Esophagus muscularis mucosa (tissue), 4 donors: ENCODE results near the gene HEATR1. TPM values are rescaled to one million over a fixed set of nuclear protein-coding genes. Genes with fewer than 3 reads are reported as not detected.

Experiments used
- DNase-seq: peaks from one replicate; pipeline ENCODE4 v3.0.0-alpha.2; 2017; ENCODE audit errors: extremely low spot score
- H3K27ac ChIP-seq, 4 donors: fragments of 200-600 bp; sonication (generic); replicated peaks in 1 of 4; 1 replicate in 3 of 4; 2 replicates in 1 of 4; pipeline ENCODE4 v1.5.1; 2016 to 2019; ENCODE audit warnings: mild to moderate bottlenecking in 1 of 4
- H3K27me3 ChIP-seq, 4 donors: fragments of 200-600 bp; sonication (generic); one replicate each; pipeline versions ENCODE4 v1.5.1 to v1.6.0; 2016 to 2019
- H3K36me3 ChIP-seq, 4 donors: fragments of 200-600 bp; sonication (generic); one replicate each; pipeline ENCODE4 v1.5.1; 2016 to 2019
- H3K4me1 ChIP-seq, 4 donors: fragments of 200-600 bp; sonication (generic); one replicate each; pipeline ENCODE4 v1.5.1; 2016 to 2019
- H3K4me3 ChIP-seq, 4 donors: fragments of 200-600 bp; sonication (generic); 1 replicate in 2 of 4; 2 replicates in 2 of 4; pipeline ENCODE4 v1.5.1; 2016 to 2019; ENCODE audit warnings: mild to moderate bottlenecking in 4 of 4, moderate library complexity in 1 of 4
- H3K9me3 ChIP-seq, 4 donors: fragments of 200-600 bp; sonication (generic); 1 replicate in 3 of 4; 2 replicates in 1 of 4; pipeline ENCODE4 v1.5.1; 2016 to 2019
- EP300 ChIP-seq: sonication (generic); formaldehyde crosslinking; IDR thresholded peaks from one replicate; pipeline ENCODE4 v1.6.1; 2017; ENCODE audit warnings: antibody characterized with exemption
- POLR2A ChIP-seq: fragments of 450-650 bp; IDR thresholded peaks from one replicate; pipeline ENCODE4 v1.6.1; 2017; ENCODE audit warnings: antibody characterized with exemption, moderate library complexity, mild to moderate bottlenecking, low read depth
- POLR2AphosphoS5 ChIP-seq, 2 donors: sonication (generic); formaldehyde crosslinking; IDR thresholded peaks; one replicate each; pipeline ENCODE4 v1.6.1; 2017; ENCODE audit warnings: antibody characterized with exemption in 2 of 2
- WGBS: methylation state at CpG from one replicate; pipeline ENCODE4 v1.1.5; 2018; 5-methylcytosine and 5-hydroxymethylcytosine counted together
- intact Hi-C: fragments of 100-400 bp; cut with DNase I; formaldehyde crosslinking; loops from one replicate; pipeline ENCODE4 v1.15.1; 2023
- total RNA-seq, 4 donors: library from RNA; depleted of rRNA; stranded (reverse); fragments of >200 nt; gene quantifications; one replicate each; pipeline versions ENCODE4 v1.1.0 to v1.2.1, GENCODE V29; 2016
- TF ChIP-seq, protein P1 (sequence below), 3 experiments: fragments of 200-600 bp in 2 of 3; fragments of 450-650 bp in 1 of 3; sonication (generic) in 2 of 3; IDR thresholded peaks; one replicate each; pipeline ENCODE4 v1.5.1; 2017 to 2019; ENCODE audit warnings: antibody characterized with exemption in 3 of 3, mild to moderate bottlenecking in 2 of 3, moderate library complexity in 1 of 3

HEATR1 gene
- total RNA-seq, 4 donors from 2014 or later: 15.2 to 17.2 (median 16.3) TPM

DNA sequence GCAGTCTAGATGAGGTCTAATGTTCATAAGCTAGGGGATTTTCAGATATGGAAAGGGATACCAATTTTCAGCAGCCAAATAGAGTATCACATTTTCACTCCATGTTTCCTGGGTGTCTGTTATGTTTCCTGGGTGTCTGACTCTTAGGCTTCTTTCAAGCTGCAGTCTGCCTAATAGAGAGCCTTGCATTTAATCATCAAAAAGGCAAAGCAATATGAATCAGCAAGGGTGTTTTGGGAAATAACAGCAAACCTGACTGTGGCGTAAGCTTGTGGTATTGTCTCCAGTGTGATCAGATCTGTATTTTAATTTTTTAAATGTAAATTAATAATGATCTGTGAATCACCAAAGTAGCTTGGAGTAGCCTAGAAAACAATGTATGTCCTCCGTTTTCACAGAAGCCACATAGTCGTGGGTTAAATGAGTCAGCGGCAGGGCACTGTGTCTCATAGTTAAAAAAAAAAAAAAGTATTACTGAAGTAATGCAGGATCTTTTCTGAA lies 70.1 kb downstream of the HEATR1 start:
- peaks cover 0 to 76% (median 27%) of the 10 kb centered on the region in 4 donors for H3K36me3 ChIP-seq
- no peaks in the 10 kb centered on the region for H3K27me3 ChIP-seq
- TF ChIP-seq POLR2A (no peak), EP300 (no peak), POLR2AphosphoS5 (IDR thresholded peaks at IDR 0.05) (no peak)
- TF ChIP-seq, protein P1, sequence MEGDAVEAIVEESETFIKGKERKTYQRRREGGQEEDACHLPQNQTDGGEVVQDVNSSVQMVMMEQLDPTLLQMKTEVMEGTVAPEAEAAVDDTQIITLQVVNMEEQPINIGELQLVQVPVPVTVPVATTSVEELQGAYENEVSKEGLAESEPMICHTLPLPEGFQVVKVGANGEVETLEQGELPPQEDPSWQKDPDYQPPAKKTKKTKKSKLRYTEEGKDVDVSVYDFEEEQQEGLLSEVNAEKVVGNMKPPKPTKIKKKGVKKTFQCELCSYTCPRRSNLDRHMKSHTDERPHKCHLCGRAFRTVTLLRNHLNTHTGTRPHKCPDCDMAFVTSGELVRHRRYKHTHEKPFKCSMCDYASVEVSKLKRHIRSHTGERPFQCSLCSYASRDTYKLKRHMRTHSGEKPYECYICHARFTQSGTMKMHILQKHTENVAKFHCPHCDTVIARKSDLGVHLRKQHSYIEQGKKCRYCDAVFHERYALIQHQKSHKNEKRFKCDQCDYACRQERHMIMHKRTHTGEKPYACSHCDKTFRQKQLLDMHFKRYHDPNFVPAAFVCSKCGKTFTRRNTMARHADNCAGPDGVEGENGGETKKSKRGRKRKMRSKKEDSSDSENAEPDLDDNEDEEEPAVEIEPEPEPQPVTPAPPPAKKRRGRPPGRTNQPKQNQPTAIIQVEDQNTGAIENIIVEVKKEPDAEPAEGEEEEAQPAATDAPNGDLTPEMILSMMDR (IDR thresholded peaks at IDR 0.05): no peak
- no peak for DNase-seq
- H3K4me1 ChIP-seq: peaks cover 5 to 23% (median 9%) of the 10 kb centered on the region in 4 donors
- intact Hi-C loops: no loop called here
- 69% methylated on average over 4 of the region's 4 CpGs for WGBS
- H3K27ac ChIP-seq: no peak overlapping the region
- H3K9me3 ChIP-seq: no peaks in the 10 kb centered on the region
- H3K4me3 ChIP-seq: no peak overlapping the region

DNA sequence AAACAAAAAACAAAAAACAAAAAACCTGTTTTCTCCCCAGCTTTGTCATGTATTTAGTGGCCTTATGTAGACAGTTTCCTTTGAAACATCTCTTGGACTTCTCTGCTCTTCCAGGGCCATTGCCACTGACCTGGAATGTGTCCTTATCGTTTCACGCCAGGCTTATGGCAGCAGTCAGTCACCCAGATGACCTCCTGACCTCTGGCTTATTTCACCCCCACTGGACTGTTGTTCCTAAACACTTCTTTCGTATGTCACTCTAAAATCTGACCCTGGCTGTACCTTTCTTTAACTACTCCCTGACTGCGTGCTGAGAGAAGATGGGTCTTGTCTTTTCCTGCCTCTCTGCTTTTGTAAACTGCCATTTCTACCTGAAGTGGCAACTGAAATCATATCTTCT lies 71.5 kb downstream of the HEATR1 start:
- H3K27me3 ChIP-seq: no peaks in the 10 kb centered on the region
- DNase-seq: no peak
- no peak overlapping the region for H3K4me3 ChIP-seq
- H3K36me3 ChIP-seq: peaks cover 0 to 73% (median 18%) of the 10 kb centered on the region in 4 donors
- H3K4me1 ChIP-seq: peaks cover 5 to 23% (median 9%) of the 10 kb centered on the region in 4 donors
- no peak overlapping the region for H3K27ac ChIP-seq
- WGBS: 93% methylated on average over 4 of the region's 4 CpGs
- no peaks in the 10 kb centered on the region for H3K9me3 ChIP-seq
- TF ChIP-seq, protein P1 (IDR thresholded peaks at IDR 0.05): no peak
- TF ChIP-seq POLR2A: no peak
- no peak for TF ChIP-seq POLR2AphosphoS5 (IDR thresholded peaks at IDR 0.05)
- no peak for TF ChIP-seq EP300
- intact Hi-C loops: no loop called here

DNA sequence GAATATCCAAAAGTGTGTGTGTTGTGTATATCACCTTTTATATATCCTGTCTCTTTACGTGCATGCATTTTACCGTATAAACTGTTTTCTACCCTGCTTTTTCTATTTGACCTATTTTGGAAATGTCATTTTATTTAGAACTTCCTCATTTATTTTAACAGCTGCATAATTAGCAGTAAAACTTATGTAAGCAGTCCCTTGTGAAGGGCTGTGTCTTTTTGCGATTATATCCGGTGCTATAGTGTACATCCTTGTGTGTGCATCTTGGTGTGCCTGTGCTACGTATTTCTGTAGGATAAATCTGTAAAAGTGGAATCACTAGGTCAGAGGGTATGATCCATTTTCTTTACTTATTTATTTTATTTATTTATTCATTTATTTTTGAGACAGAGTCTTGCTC lies 73.4 kb downstream of the HEATR1 start:
- H3K27ac ChIP-seq: no peak overlapping the region
- TF ChIP-seq EP300 (no peak), POLR2AphosphoS5 (IDR thresholded peaks at IDR 0.05) (no peak), POLR2A (no peak)
- TF ChIP-seq, protein P1 (IDR thresholded peaks at IDR 0.05): no peak
- H3K4me1 ChIP-seq: peaks cover 5 to 23% (median 9%) of the 10 kb centered on the region in 4 donors
- intact Hi-C loops: no loop called here
- DNase-seq: no peak
- WGBS: 76% methylated on average over 5 of the region's 5 CpGs
- no peaks in the 10 kb centered on the region for H3K9me3 ChIP-seq
- H3K4me3 ChIP-seq: no peak overlapping the region
- peaks cover 9 to 78% (median 32%) of the 10 kb centered on the region in 4 donors for H3K36me3 ChIP-seq
- H3K27me3 ChIP-seq: no peaks in the 10 kb centered on the region

DNA sequence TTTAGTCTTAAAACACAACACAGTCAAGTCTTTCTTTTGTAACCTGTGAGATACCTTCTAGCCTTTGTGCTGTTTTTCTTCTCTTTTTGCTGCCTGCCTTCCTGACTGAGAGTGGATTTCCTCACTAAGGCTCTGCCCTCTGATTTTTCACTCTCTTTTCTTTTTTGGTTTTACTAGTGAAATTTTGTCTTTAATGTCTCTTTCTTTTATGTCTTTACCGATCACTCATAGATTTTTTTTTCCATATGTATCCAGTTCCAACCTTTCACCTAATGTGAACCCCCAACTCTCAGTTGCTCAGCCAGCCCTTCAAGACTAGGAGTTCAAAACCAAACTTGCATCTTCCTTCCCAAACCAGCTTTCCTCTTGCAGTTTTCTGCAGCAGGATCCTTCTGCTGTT lies 74.0 kb downstream of the HEATR1 start:
- H3K27me3 ChIP-seq: no peaks in the 10 kb centered on the region
- TF ChIP-seq EP300 (no peak), POLR2A (no peak), POLR2AphosphoS5 (IDR thresholded peaks at IDR 0.05) (no peak)
- TF ChIP-seq, protein P1 (IDR thresholded peaks at IDR 0.05): no peak
- intact Hi-C loops: no loop called here
- H3K27ac ChIP-seq: no peak overlapping the region
- no peaks in the 10 kb centered on the region for H3K9me3 ChIP-seq
- no peak overlapping the region for H3K4me3 ChIP-seq
- H3K4me1 ChIP-seq: peaks cover 8 to 29% (median 11%) of the 10 kb centered on the region in 4 donors
- WGBS: 100% methylated on average over 1 of the region's 1 CpG
- no peak for DNase-seq
- peaks cover 9 to 76% (median 33%) of the 10 kb centered on the region in 4 donors for H3K36me3 ChIP-seq

DNA sequence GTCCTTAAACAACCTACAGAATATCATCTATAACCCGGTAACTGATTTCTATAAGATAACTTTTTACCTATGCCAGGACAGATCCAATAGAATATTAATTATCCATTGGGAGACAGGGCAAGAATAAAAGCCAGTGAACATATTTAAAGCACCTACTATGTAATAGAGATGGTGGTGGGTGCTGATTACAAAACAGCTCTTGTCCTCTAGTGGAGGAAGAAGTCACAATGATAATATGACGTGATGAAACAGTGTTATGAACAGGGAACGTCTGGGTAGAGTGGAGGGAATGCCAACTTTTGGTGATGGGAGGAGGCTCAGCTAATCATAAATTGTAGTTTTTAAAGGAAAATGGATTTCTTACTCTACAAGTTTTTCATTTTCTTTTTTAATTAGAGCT lies 78.2 kb downstream of the HEATR1 start:
- Histone ChIP-seq H3K4me1 (peaks cover 10 to 19% (median 15%) of the 10 kb centered on the region in 4 donors), H3K4me3 (no peak overlapping the region), H3K27me3 (no peaks in the 10 kb centered on the region), H3K9me3 (no peaks in the 10 kb centered on the region), H3K36me3 (peaks cover 9 to 44% (median 27%) of the 10 kb centered on the region in 4 donors), H3K27ac (no peak overlapping the region)
- intact Hi-C loops: loop anchor here (10.0 kb wide), 1 partner anchor 421 kb away; no protein-coding TSS in a partner anchor
- 92% methylated on average over 3 of the region's 3 CpGs for WGBS
- DNase-seq: no peak
- no peak for TF ChIP-seq EP300
